PC-3 (cell line): ENCODE results near the gene POLD4. TPM values are rescaled to one million over a fixed set of nuclear protein-coding genes. Genes with fewer than 3 reads are reported as not detected.
"Not testable (repeated sequence)": the region's sequence is repeated elsewhere in the genome, so short reads cannot be mapped to it uniquely, and the experiment has no call there.

Experiments used
- ATAC-seq: fragments of 200-7000 bp; cut with Tn5 transposase; 2 replicates; pipeline ENCODE4 v1.9.1; 2020; ENCODE audit warnings: mild to moderate bottlenecking, moderate library complexity
- BruUV-seq: library from RNA; stranded (reverse); fragments of 400-500 nt; replicated peaks from 2 replicates; lab custom pipeline; 2021; lab: Mats Ljungman, UMichigan
- CTCF ChIA-PET: fragments of 300-600 bp; sonication (Branson Sonifier 250); formaldehyde crosslinking; loops from one replicate; lab custom pipeline; 2022; ENCODE audit warnings: antibody characterized with exemption; lab: Charles Lee
- POLR2A ChIA-PET: fragments of 300-600 bp; sonication (Branson Sonifier 250); formaldehyde crosslinking; loops from one replicate; lab custom pipeline; 2022; ENCODE audit warnings: antibody characterized with exemption; ENCODE audit not compliant: unreplicated experiment; lab: Charles Lee
- DNase-seq: peaks from one replicate; pipeline ENCODE4 v3.0.0-alpha.2; 2015
- H2AFZ ChIP-seq: fragments of 300-600 bp; sonication (generic); 2 replicates; pipeline ENCODE4 v1.6.0; 2016; ENCODE audit warnings: antibody characterized with exemption, low read length
- H3F3A ChIP-seq: fragments of 300-600 bp; sonication (generic); one replicate; pipeline ENCODE4 v1.6.0; 2017; ENCODE audit warnings: antibody characterized with exemption, low read length, control low read depth, mild to moderate bottlenecking; ENCODE audit not compliant: unreplicated experiment
- H3K27ac ChIP-seq: fragments of 300-600 bp; sonication (generic); 2 replicates; pipeline ENCODE4 v1.5.1; 2016; ENCODE audit warnings: mild to moderate bottlenecking, low read length
- H3K27me3 ChIP-seq: fragments of 300-600 bp; sonication (generic); 2 replicates; pipeline ENCODE4 v1.6.1; 2016; ENCODE audit warnings: low read length, mixed read lengths
- H3K36me3 ChIP-seq: fragments of 300-600 bp; sonication (generic); 2 replicates; pipeline ENCODE4 v1.6.1; 2016; ENCODE audit warnings: low read depth, mixed run types, low read length, mixed read lengths
- H3K4me1 ChIP-seq: fragments of 300-600 bp; sonication (generic); 2 replicates; pipeline ENCODE4 v1.5.1; 2016; ENCODE audit warnings: low read length; ENCODE audit not compliant: insufficient read depth
- H3K4me2 ChIP-seq: fragments of 300-600 bp; sonication (generic); 2 replicates; pipeline ENCODE4 v1.6.0; 2016; ENCODE audit warnings: low read length
- H3K4me3 ChIP-seq: fragments of 300-600 bp; sonication (generic); 2 replicates; pipeline ENCODE4 v1.5.1; 2016; ENCODE audit warnings: mild to moderate bottlenecking, low read length, mixed read lengths
- H3K79me2 ChIP-seq: fragments of 300-600 bp; sonication (generic); 2 replicates; pipeline ENCODE4 v1.6.1; 2017; ENCODE audit warnings: low read length, mixed read lengths
- H3K9ac ChIP-seq: fragments of 300-600 bp; sonication (generic); 2 replicates; pipeline ENCODE4 v1.6.0; 2016; ENCODE audit warnings: mild to moderate bottlenecking, low read length
- H3K9me2 ChIP-seq: fragments of 300-600 bp; sonication (generic); replicated peaks from 2 replicates; pipeline ENCODE4 v1.6.1; 2016; ENCODE audit warnings: mixed run types, low read length, mixed read lengths
- H3K9me3 ChIP-seq: fragments of 300-600 bp; sonication (generic); 2 replicates; pipeline ENCODE4 v1.6.1; 2016; ENCODE audit warnings: low read length, mixed read lengths
- H4K20me1 ChIP-seq: fragments of 300-600 bp; sonication (generic); 2 replicates; pipeline ENCODE4 v1.6.1; 2016; ENCODE audit warnings: low read length, mixed read lengths
- CTCF ChIP-seq: fragments of 300-600 bp; sonication (generic); conservative IDR thresholded peaks from 2 replicates; pipeline ENCODE4 v1.5.1; 2017; ENCODE audit warnings: antibody characterized with exemption, low read depth, mild to moderate bottlenecking, low read length
- EZH2 ChIP-seq: fragments of 300-600 bp; sonication (generic); IDR thresholded peaks from one replicate; pipeline ENCODE4 v1.6.1; 2017; ENCODE audit warnings: antibody characterized with exemption, mild to moderate bottlenecking, low read length; ENCODE audit not compliant: unreplicated experiment
- EZH2phosphoT487 ChIP-seq: fragments of 300-600 bp; sonication (generic); IDR thresholded peaks from 2 replicates; pipeline ENCODE4 v1.6.1; 2018; ENCODE audit warnings: mild to moderate bottlenecking, antibody characterized with exemption, low read length, borderline replicate concordance
- intact Hi-C: fragments of 100-400 bp; cut with micrococcal nuclease; formaldehyde crosslinking; loops from 2 replicates; pipeline ENCODE4 v1.9.0; 2023
- total RNA-seq: library from RNA; depleted of rRNA; stranded (reverse); fragments of >200 nt; gene quantifications from 2 replicates; pipeline ENCODE4 v1.2.3, GENCODE V29; 2014

The POLD4 gene
- total RNA-seq, 1 experiment from 2014 or later: 81.5 TPM

GRCh38 chr11:67321313-67321871 is 32.0 kb downstream of the POLD4 start:
- no peak overlapping the region for H3K27ac ChIP-seq
- no peaks in the 10 kb centered on the region for H3K9me2 ChIP-seq
- peaks cover 21% of the 10 kb centered on the region for H3K79me2 ChIP-seq
- no peak for TF ChIP-seq EZH2phosphoT487
- no peak for TF ChIP-seq EZH2
- no TSS peak for BruUV-seq
- H3K4me2 ChIP-seq: no peak overlapping the region
- no peak overlapping the region for H3K4me3 ChIP-seq
- H3K9me3 ChIP-seq: no peaks in the 10 kb centered on the region
- DNase-seq (no peak), ATAC-seq (no peak)
- H3K36me3 ChIP-seq: no peaks in the 10 kb centered on the region
- intact Hi-C loops: no loop called here
- ChIA-PET CTCF (interaction anchor here (1.5 kb wide), 1 partner anchor 61 kb away, joined by 5 read pairs; no protein-coding TSS in a partner anchor), POLR2A (no interaction called here)
- H3F3A ChIP-seq: no peaks in the 10 kb centered on the region
- no peak overlapping the region for H3K9ac ChIP-seq
- peaks cover 12% of the 10 kb centered on the region; the same call in 1 of the 2 replicates for H3K4me1 ChIP-seq
- no peaks in the 10 kb centered on the region for H3K27me3 ChIP-seq
- H4K20me1 ChIP-seq: no peaks in the 10 kb centered on the region
- H2AFZ ChIP-seq: no peak overlapping the region

DNA sequence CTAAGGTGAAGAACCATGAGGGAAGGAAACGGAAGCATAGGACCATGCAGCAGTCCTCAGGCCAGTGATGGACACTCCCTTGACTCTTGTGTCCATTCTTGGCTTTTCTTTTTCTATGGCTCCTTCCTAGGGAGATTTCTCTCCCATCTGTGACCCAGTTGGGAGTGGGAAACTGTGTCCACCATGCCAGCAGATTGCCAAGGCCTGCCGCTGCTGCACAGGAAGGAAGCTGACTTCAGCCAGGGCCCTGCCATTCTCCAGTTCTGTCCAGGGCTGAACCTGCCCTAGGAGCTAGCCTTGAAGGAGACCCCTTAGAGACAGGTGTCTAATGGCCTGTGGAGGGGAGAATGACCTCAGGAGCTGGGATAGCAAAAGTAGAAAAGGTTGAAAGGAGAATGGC is 32.7 kb downstream of the POLD4 start:
- Histone ChIP-seq H3K9me3 (no peaks in the 10 kb centered on the region), H3K36me3 (no peaks in the 10 kb centered on the region), H3K4me3 (no peak overlapping the region), H3K4me2 (no peak overlapping the region), H3K9me2 (no peaks in the 10 kb centered on the region), H3K27me3 (no peaks in the 10 kb centered on the region), H2AFZ (no peak overlapping the region), H3K4me1 (peaks cover 12% of the 10 kb centered on the region; the same call in 1 of the 2 replicates), H4K20me1 (no peaks in the 10 kb centered on the region), H3F3A (no peaks in the 10 kb centered on the region), H3K27ac (no peak overlapping the region), H3K79me2 (peaks cover 21% of the 10 kb centered on the region), H3K9ac (no peak overlapping the region)
- intact Hi-C loops: no loop called here
- BruUV-seq: no TSS peak
- ATAC-seq: no peak
- TF ChIP-seq CTCF (no peak), EZH2 (no peak), EZH2phosphoT487 (no peak)
- POLR2A ChIA-PET: no interaction called here
- CTCF ChIA-PET: no interaction called here
- no peak for DNase-seq

GRCh38 chr11:67320011-67320410 is 33.3 kb downstream of the POLD4 start:
- H3K4me1 ChIP-seq: peaks cover 12% of the 10 kb centered on the region; the same call in 1 of the 2 replicates
- BruUV-seq: no TSS peak
- TF ChIP-seq EZH2phosphoT487: no peak
- TF ChIP-seq CTCF: no peak
- TF ChIP-seq EZH2: no peak
- no peaks in the 10 kb centered on the region for H3K27me3 ChIP-seq
- no peak overlapping the region for H2AFZ ChIP-seq
- no peak overlapping the region for H3K4me2 ChIP-seq
- no peaks in the 10 kb centered on the region for H3K9me3 ChIP-seq
- CTCF ChIA-PET: no interaction called here
- no peaks in the 10 kb centered on the region for H3K36me3 ChIP-seq
- POLR2A ChIA-PET: no interaction called here
- no peak overlapping the region for H3K27ac ChIP-seq
- intact Hi-C loops: no loop called here
- peak; percentile 27 for DNase-seq
- H3K9ac ChIP-seq: no peak overlapping the region
- H3K9me2 ChIP-seq: no peaks in the 10 kb centered on the region
- peaks cover 21% of the 10 kb centered on the region for H3K79me2 ChIP-seq
- H3K4me3 ChIP-seq: no peak overlapping the region
- no peak for ATAC-seq
- no peaks in the 10 kb centered on the region for H3F3A ChIP-seq
- H4K20me1 ChIP-seq: no peaks in the 10 kb centered on the region

GRCh38 chr11:67318876-67319275 is 34.5 kb downstream of the POLD4 start:
- DNase-seq, H3F3A ChIP-seq, ATAC-seq, H2AFZ ChIP-seq, H3K36me3 ChIP-seq, POLR2A ChIA-PET, H3K27me3 ChIP-seq, H3K9me2 ChIP-seq, H3K27ac ChIP-seq, H4K20me1 ChIP-seq, BruUV-seq, H3K9me3 ChIP-seq: not testable (repeated sequence)
- CTCF ChIA-PET: interaction anchor here (0.6 to 2.2 kb wide), 2 partner anchors 27 to 88 kb away, joined by 7 to 12 read pairs; no protein-coding TSS in a partner anchor
- H3K79me2 ChIP-seq: peaks cover 21% of the 10 kb centered on the region
- peak overlapping the region; percentile 99 for H3K4me2 ChIP-seq
- peaks cover 12% of the 10 kb centered on the region; the same call in 1 of the 2 replicates for H3K4me1 ChIP-seq
- intact Hi-C loops: loop anchor here (5.0 kb wide), 1 partner anchor 237 kb away; no protein-coding TSS in a partner anchor
- H3K4me3 ChIP-seq: peak overlapping the region; percentile 75
- peak overlapping the region; percentile 80; the same call in 1 of the 2 replicates for H3K9ac ChIP-seq
